Measurements from ENCODE around the gene ZNF148.

- no peak for TF ChIP-seq CTCF (IDR thresholded peaks at IDR 0.05; ENCODE audit: low read depth, low read length, poor library complexity, severe bottlenecking)
- TF ChIP-seq EZH2phosphoT487 (IDR thresholded peaks at IDR 0.05; ENCODE audit: borderline replicate concordance, low read length), result no peak
Measured at GRCh38 chr3:125186800-125187598, 188.1 kb downstream of the ZNF148 start.

All from DOHH2 (cell line).